GM23338 (cell line): Measurements from ENCODE around the gene ANKH.
"Not testable (repeated sequence)": the region's sequence is repeated elsewhere in the genome, so short reads cannot be mapped to it uniquely, and the experiment has no call there.

ENCODE experiments used
- EZH2 ChIP-seq: fragments of 200-600 bp; sonication (generic); IDR thresholded peaks from one replicate; pipeline ENCODE4 v1.8.0; 2017; ENCODE audit warnings: antibody characterized with exemption, mild to moderate bottlenecking, low read depth; ENCODE audit not compliant: unreplicated experiment
- JUNB ChIP-seq: IDR thresholded peaks from one replicate; pipeline ENCODE4 v1.6.1; 2016; ENCODE audit warnings: antibody characterized with exemption; ENCODE audit not compliant: unreplicated experiment
- TF ChIP-seq, protein P1 (sequence below), 2 experiments: fragments of 200-600 bp in 1 of 2; sonication (generic) in 1 of 2; conservative IDR thresholded peaks; 2 replicates each; pipeline versions ENCODE4 v1.5.1 to v1.6.1; 2016 to 2017; ENCODE audit warnings: antibody characterized with exemption in 2 of 2, low read depth in 2 of 2, mild to moderate bottlenecking in 2 of 2, moderate library complexity in 1 of 2

DNA sequence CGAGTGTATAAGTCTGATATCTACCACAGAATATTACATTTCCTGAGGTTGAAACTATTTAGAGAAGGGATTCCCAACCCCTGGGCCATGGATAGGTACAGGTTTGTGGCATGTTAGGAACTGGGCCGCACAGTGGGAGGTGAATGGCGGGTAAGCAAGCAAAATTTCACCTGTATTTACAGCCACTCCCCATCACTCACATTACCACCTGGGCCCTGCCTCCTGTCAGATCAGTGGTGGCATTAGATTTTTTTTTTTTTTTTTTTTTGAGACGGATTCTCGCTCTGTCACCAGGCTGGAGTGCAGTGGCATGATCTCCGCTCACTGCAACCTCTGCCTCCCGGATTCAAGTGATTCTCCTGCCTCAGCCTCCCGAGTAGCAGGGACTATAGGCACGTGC is 6.6 kb upstream of the ANKH start:
- TF ChIP-seq, protein P1, sequence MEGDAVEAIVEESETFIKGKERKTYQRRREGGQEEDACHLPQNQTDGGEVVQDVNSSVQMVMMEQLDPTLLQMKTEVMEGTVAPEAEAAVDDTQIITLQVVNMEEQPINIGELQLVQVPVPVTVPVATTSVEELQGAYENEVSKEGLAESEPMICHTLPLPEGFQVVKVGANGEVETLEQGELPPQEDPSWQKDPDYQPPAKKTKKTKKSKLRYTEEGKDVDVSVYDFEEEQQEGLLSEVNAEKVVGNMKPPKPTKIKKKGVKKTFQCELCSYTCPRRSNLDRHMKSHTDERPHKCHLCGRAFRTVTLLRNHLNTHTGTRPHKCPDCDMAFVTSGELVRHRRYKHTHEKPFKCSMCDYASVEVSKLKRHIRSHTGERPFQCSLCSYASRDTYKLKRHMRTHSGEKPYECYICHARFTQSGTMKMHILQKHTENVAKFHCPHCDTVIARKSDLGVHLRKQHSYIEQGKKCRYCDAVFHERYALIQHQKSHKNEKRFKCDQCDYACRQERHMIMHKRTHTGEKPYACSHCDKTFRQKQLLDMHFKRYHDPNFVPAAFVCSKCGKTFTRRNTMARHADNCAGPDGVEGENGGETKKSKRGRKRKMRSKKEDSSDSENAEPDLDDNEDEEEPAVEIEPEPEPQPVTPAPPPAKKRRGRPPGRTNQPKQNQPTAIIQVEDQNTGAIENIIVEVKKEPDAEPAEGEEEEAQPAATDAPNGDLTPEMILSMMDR (conservative IDR thresholded peaks at IDR 0.05; ENCODE audit: low read depth in 2 of 2) = not testable (repeated sequence)
- not testable (repeated sequence) for TF ChIP-seq JUNB, EZH2
